Fibroblast of skin of abdomen (primary cell): ENCODE results near the gene ELMOD2. TPM values are rescaled to one million over a fixed set of nuclear protein-coding genes. Genes with fewer than 3 reads are reported as not detected.
"Not testable (repeated sequence)": the region's sequence is repeated elsewhere in the genome, so short reads cannot be mapped to it uniquely, and the experiment has no call there.

Experiments used
- DNase-seq: peaks from one replicate; pipeline ENCODE4 v3.0.0-alpha.2; 2013
- polyA plus RNA-seq, 2 experiments: library from polyadenylated mRNA; unstranded; fragments of 120-200 nt; gene quantifications; one replicate each; pipeline ENCODE4 v1.2.1, GENCODE V29; 2013; ENCODE audit not compliant: insufficient read length in 2 of 2

ELMOD2 gene
- 25.4 TPM for polyA plus RNA-seq (2013, experiment 1 of 2; ENCODE audit: insufficient read length)
- 23.9 TPM for polyA plus RNA-seq (2013, experiment 2 of 2; ENCODE audit: insufficient read length)

DNA sequence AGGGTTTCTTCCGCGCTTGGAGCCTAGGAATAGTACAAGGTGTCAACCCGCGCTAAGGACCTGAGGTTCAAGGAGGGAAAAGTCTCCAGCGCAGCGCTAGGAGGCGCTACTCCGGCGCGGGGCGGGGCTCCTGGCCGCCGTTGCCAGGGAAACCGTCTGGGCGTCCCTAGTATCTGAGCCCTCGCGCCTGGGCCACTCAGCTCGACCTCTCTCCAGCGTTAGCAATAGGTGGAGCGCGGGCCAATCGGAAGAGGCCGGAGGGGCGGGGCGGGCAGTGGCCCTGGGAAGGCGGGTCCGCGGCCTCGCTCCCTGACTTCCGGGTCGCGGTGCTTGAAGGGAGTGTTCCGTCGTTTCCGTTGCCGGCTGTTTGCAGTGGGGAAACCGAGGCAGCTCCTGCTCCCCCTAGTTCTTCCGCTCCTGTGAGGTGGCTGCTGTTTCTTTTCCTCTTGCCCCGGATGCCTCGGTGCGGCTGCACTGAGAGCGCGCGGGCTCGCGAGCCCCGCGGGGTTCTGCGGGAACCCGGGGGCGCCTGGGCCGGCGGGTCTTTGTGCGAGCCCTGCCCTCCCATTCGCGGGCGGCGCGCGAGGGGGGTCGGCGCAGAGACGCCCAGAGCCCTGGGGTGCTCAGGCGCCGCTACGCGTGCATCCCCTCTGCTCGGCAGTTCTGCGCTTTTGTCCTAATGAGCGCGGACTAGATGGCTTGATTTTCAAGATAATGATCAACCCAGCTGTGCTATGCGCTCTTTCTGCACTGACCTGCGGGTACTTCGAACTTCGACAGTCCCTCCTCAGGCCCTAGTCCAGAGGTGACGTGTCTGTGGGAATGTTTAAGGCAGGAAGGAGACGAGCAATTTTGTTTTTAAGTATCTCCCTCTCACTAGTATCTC is at the start of gene ELMOD2:
TSS of gene ELMOD2 (plus strand) at position 312 of the 886 bp plus-strand sequence. CDS start 1,261 bp downstream, outside the sequence.
- peak; percentile 98 for DNase-seq

GRCh38 chr4:140483445-140483844 is 40.5 kb upstream of the ELMOD2 start:
- no peak for DNase-seq

DNA sequence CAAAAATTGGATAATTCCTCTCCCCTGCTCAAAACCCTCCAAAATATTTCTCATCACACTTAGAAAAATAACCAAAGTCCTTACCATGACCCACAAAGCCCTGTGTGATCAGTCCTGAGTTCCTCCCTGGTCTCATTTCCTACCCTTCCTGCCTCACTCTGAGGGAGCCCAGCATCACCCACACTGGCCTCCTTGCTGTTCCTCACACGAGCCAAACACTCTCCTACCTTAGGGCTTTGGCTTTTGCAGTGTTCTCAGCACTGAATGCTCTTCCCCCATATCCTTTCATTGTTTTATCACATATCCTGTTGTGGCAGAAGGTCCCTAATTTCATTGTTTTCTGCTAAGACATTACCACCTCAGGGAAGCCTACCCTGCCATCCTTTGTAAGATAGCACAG is 38.0 kb upstream of the ELMOD2 start:
- no peak for DNase-seq

- no peak for DNase-seq
Observed at GRCh38 chr4:140497405-140497746, 26.6 kb upstream of the ELMOD2 start.

DNA sequence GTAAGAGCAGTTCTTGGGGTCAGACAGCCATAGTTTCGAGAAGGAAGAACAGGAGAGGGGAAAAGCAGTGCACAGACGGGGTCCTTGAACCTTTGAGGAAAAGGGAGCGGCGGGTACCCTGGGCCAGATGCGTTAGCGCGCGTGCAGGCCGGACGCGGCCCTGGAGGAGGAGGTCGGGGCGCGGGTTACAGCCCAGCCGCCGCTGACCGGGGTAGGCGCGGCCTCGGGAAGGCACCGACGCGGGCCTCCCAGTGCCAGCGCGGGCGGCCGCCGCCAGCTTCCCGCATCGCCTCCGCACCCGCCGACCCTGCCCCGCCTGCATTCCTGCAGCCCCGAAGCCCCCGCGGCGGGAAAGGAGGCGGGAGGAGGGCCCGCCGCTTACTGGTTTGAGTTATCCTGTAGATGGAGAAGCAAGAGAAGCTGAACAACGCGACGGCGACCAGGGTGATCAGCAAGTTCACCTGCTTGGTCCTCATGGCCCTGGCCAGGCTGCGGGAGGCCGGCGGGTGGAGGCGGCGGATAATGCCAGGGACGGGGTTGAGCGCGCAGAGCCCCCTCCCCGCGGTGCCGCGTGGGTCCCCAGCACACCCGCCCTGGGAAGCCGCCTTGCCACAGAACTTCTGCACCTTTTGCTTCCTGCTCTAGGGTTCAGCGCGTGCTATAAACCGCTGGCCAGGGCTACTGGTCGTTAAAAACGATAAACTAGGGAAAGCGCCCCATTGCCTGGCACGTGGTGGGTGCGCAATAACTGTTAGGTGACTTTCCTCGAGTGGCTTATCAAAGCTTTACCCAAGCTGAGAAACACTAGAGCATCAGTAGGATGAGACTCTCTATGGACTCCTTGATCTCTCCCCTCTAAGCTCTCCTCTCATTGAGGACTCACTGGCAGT is 26.0 kb upstream of the ELMOD2 start, which contains the start of gene MGAT4D:
TSS of gene MGAT4D (minus strand) at position 547 of the 890 bp plus-strand sequence. CDS start at position 476, 71 bp downstream.
- no peak for DNase-seq

GRCh38 chr4:140499391-140499790 is 24.6 kb upstream of the ELMOD2 start:
- DNase-seq, result no peak

GRCh38 chr4:140504261-140504660 is 19.7 kb upstream of the ELMOD2 start:
- DNase-seq, result no peak

- DNase-seq, result not testable (repeated sequence)
Observed at GRCh38 chr4:140513765-140514164, 10.2 kb upstream of the ELMOD2 start.

DNA sequence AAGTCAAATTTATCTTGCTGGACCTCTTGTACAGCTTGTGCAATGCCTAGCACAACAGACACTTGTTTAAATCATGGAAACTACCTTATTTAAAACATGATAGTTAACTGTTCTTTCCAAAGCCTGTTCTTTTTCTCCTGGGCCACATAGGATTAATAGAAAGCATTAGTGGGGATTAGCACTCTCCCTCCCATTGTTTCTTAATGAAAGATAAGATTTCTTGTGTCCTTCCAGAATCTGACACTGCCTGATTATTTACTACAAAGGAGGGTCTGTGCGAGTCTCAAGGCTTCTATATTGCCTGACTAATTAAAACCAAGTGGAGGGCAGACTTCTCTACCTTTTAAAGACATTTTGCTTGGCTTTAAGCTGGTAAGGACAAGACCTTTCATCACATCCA is 8.5 kb upstream of the ELMOD2 start:
- DNase-seq, result no peak

- no peak for DNase-seq
Observed at GRCh38 chr4:140523370-140523856, 555 bp upstream of the ELMOD2 start.

DNA sequence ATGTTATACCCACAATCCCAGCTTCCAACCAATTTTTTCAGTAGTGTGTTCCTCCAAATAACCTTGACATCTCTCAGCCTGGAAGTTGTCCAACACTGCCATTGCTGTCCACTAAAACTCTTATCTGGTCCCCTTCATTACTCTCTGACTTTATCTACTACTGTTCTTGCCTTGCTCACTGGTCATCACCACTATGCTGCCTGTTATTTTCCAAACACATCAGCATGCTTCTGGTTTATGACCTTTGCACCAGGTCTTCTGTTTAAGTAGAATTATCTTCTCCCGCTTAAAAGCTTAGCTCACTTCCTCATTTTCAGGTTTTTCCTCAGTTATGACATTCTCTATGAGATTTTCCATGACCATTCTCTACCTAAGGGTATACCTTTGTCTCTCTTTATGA is 5.5 kb downstream of the ELMOD2 start:
- no peak for DNase-seq

DNA sequence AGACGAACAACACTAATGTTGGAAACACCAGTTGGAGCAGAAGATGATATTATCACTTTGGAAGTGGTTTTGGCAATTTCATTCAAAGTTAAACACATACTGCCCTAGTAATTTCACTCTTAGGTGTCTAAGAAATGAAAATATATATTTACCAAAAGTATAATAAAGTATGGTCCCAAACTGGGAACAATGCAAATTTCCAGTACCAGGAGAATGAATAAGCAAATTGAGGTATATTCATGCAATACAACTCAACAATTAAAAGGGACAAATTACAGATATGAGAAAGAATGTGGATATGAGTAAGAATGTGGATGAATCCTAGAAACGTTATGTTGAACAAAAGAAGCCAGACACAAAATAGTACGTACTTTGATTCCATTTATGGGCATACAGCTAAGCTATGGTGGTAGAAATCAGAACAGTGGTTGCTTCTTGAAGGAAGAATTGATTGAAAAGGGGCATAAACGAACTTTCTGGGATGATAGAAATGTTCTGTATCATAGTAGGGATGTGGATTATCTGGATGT is 10.0 kb downstream of the ELMOD2 start:
- DNase-seq, result peak; percentile 75

- no peak for DNase-seq
Observed at GRCh38 chr4:140556372-140557085, 32.6 kb downstream of the ELMOD2 start.

DNA sequence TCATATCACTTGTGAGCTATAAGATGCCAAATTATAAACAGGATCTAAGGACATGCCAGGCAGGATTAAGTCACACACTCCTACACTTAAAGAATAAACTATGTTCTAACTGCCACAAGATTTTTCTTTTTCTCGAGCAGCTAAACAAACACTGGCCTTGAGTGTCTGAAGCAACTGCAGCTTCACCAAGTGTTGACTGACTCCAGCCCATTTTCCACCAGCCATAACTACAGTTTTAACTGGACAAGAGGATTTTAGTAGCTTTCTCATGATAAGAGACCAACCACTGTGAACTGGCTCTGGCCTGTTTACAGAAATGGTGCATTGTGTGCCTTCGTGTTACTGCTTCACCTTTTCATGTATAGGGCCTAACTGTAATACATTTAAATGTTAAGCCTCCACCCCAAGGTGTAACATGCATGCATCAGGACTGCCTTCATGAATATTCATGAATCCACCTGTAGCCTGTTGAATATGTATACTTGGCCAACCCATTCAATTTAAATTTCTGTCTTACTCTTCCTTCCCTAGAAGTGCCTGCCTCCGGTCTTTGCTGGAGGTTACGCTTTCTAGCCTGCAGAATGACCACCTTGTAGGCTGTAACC is 34.0 kb downstream of the ELMOD2 start:
- no peak for DNase-seq

- DNase-seq, result no peak
Observed at GRCh38 chr4:140559696-140560095, 35.7 kb downstream of the ELMOD2 start.

DNA sequence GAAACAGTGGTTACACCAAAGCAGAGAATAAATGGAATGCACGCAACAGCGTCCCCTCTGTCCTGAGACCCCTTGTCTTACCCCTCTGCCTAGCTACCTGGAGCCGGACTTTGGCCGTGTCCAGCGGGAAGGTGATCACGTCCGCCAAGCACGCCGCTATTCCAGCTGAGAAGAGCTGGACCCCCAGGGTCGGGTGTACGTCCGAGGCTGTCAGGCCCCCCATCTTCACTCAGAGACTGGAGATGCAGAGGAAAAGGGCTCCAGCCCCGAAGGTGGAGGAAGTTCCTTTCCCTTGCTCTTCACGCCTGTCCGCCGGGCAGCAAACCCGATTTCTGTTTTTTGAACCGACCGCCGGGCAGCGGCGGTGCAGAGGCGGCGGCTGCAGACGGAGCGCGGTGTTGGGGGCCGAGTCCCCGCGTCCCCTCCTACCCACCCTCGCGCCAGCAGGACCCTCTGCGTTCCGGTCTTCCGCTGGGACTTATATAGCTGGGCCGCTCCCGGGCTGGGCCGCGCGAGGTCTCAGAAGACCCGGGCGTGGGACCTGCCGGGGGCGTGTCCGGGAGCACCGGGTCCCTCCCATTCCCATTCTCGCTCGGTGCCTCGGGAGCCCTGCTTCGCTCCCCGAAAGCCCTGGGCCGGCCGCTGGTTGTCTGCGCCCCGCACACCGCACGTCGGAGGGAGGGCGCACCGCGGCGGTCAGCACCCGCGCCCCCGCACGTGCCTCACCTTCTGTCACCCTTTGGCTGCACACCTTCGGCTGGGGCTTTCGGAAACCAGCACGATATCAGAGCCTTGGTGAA is 44.7 kb downstream of the ELMOD2 start, which contains the start of gene UCP1:
TSS of gene UCP1 (minus strand) at position 455 of the 800 bp plus-strand sequence. CDS start at position 223, 232 bp downstream.
- peak; percentile 2 for DNase-seq

GRCh38 chr4:140569307-140569638 is 45.3 kb downstream of the ELMOD2 start:
- DNase-seq, result no peak

DNA sequence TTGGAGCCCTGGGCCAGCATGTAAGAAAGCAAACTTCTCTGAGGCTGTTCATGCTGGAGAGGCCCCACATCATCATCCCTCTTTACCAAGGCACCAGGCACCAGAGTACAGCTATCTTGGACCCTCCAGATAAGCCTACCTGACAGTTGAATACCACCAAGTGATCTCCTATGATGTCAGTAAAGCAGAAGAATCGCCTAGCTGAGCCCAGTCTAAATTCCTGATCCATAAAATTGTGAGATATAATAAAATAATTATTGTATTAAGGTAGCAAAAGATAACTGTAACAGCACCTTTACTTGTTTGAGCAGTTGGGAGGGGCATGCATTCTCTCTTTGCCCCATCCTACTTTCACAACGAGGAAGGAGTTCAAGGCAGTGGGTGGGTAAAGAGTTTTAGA is 47.7 kb downstream of the ELMOD2 start:
- no peak for DNase-seq

DNA sequence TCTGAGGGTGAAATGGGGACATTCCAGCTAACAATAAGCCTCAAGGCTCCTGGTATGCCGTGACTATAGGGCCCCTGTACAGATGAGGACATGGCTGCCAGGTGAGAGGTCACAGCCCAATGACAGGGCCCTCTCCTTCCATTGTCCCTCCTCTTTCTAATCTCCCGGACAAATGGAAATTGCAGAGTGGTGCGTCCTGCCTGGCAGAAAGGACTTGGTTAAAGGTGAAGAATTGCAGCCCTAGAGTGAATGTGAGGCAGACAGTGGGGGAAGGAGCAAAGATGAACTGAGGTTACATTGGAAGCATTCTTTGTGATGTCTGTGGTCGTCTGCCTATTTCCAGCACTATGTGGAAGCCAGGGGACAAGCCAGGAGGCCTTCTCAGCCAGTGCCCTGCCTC is 51.5 kb downstream of the ELMOD2 start:
- no peak for DNase-seq

- no peak for DNase-seq
Observed at GRCh38 chr4:140579278-140579677, 55.3 kb downstream of the ELMOD2 start.

DNA sequence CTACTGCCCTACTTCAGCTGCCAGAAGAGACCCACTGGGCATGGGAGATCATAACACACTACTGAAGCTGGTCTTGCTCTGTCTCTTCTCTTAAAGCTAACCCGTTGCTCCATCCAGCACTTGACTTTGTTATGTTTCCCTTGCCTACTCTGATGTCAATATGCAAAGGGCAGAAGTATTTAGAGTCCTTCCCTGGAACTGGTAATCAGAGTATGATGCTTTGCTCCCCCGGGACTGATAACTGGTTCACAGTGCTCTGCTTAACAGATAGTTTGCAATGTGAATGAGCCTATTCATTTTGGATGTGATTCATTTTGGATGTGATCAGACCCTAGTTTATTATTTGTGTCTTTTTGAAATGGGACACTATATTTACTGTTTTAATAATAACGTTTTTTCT is 57.1 kb downstream of the ELMOD2 start:
- DNase-seq, result no peak
